T follicular helper cell (primary cell): ENCODE results near the gene CALR3.
"Not testable (repeated sequence)": the region's sequence is repeated elsewhere in the genome, so short reads cannot be mapped to it uniquely, and the experiment has no call there.

Source experiments
- DNase-seq: peaks from one replicate; pipeline ENCODE4 v3.0.0-alpha.2; 2020; ENCODE audit warnings: low read depth

CALR3 gene

GRCh38 chr19:16524991-16525734 lies 29.2 kb upstream of the CALR3 start:
- no peak for DNase-seq

GRCh38 chr19:16522559-16523377 lies 26.8 kb upstream of the CALR3 start:
- DNase-seq = no peak

- DNase-seq = no peak
These were observed 25.8 kb upstream of the CALR3 start for GRCh38 chr19:16521715-16522289.

GRCh38 chr19:16520986-16521624 lies 25.1 kb upstream of the CALR3 start:
- DNase-seq = no peak

GRCh38 chr19:16520074-16520973 lies 24.4 kb upstream of the CALR3 start:
- DNase-seq = no peak

- DNase-seq = no peak
These were observed 23.3 kb upstream of the CALR3 start for GRCh38 chr19:16519230-16519687.

- no peak for DNase-seq
These were observed 22.7 kb upstream of the CALR3 start for GRCh38 chr19:16518483-16519229.

GRCh38 chr19:16518061-16518460 lies 22.1 kb upstream of the CALR3 start:
- no peak for DNase-seq

GRCh38 chr19:16516923-16517610 lies 21.1 kb upstream of the CALR3 start:
- no peak for DNase-seq

- DNase-seq = no peak
These were observed 20.4 kb upstream of the CALR3 start for GRCh38 chr19:16516381-16516780.

- no peak for DNase-seq
These were observed 18.5 kb upstream of the CALR3 start for GRCh38 chr19:16514383-16515019.

- not testable (repeated sequence) for DNase-seq
These were observed 16.6 kb upstream of the CALR3 start for GRCh38 chr19:16512611-16513010.

- DNase-seq = no peak
These were observed 13.4 kb upstream of the CALR3 start for GRCh38 chr19:16509141-16510061.

- DNase-seq = no peak
These were observed 12.6 kb upstream of the CALR3 start for GRCh38 chr19:16508546-16508945.

- no peak for DNase-seq
These were observed 11.0 kb upstream of the CALR3 start for GRCh38 chr19:16506961-16507360.

GRCh38 chr19:16506161-16506560 lies 10.2 kb upstream of the CALR3 start:
- not testable (repeated sequence) for DNase-seq

GRCh38 chr19:16504271-16504670 lies 8.3 kb upstream of the CALR3 start:
- DNase-seq = no peak

- no peak for DNase-seq
These were observed 1.9 kb upstream of the CALR3 start for GRCh38 chr19:16497837-16498236.
